Measurements from ENCODE around the gene SPESP1.

Gene SPESP1

DNA sequence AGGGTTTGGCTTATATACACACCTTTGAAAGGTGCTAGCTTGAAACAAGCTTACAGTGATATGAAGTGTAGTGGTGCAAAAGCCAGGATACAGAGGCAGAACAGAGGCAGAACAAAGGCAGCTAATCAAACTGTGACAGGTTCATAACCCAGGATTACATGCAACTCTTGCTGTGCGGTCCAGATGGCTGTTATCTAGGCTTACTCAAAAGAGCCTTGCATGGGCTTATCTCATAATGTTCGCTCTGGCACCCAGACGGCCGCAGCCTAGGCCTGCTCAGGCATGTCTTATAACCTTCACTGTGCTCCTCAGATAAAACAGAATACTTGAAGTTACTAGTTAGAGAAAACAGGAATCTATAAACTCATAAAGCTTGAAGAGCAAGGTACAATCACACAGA, 61.4 kb downstream of the SPESP1 start:
- DNase-seq (ENCODE audit: low read depth, low spot score), result no peak
- Histone ChIP-seq H3K4me3 (ENCODE audit: insufficient read length, low read depth) (no peak overlapping the region), H3K36me3 (ENCODE audit: insufficient read depth, insufficient read length, low read length) (no peaks in the 10 kb centered on the region), H3K9me3 (ENCODE audit: insufficient read depth, low read length) (no peaks in the 10 kb centered on the region), H3K9ac (ENCODE audit: insufficient read length, low read depth) (no peak overlapping the region), H3K27me3 (ENCODE audit: insufficient read depth, insufficient read length) (no peaks in the 10 kb centered on the region), H3K4me1 (ENCODE audit: insufficient read depth, insufficient read length) (peaks cover 11% of the 10 kb centered on the region)
- no peak for TF ChIP-seq YY1 (IDR thresholded peaks at IDR 0.05; ENCODE audit: insufficient read depth, insufficient read length)
- TF ChIP-seq SUZ12 (IDR thresholded peaks at IDR 0.05; ENCODE audit: extremely low read depth, insufficient read depth, insufficient read length), result no peak
- TF ChIP-seq ZNF274 (IDR thresholded peaks at IDR 0.05; ENCODE audit: low read depth, low read length), result no peak

DNA sequence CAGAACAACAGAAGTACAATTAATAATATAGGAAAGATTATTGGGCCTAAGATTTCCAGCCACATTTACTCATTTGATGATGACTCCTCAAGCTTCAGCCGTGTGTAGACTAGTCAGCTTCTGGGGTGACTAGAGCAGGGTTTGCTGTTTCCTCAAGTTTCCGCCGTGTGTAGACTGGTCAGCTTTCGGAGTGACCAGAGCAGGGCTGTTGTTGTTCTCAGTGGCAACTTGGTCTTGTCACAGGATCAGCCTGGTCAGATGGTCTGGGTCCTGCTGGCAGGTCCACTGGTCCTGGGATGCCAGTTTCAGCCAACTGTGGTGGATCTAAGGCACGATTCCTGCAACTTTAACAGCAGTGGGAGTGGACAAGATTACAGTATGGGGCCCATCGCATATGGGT, 62.4 kb downstream of the SPESP1 start:
- Histone ChIP-seq H3K27me3 (ENCODE audit: insufficient read depth, insufficient read length) (no peaks in the 10 kb centered on the region), H3K9me3 (ENCODE audit: insufficient read depth, low read length) (no peaks in the 10 kb centered on the region), H3K4me1 (ENCODE audit: insufficient read depth, insufficient read length) (peaks cover 11% of the 10 kb centered on the region), H3K4me3 (ENCODE audit: insufficient read length, low read depth) (no peak overlapping the region), H3K36me3 (ENCODE audit: insufficient read depth, insufficient read length, low read length) (no peaks in the 10 kb centered on the region), H3K9ac (ENCODE audit: insufficient read length, low read depth) (no peak overlapping the region)
- DNase-seq (ENCODE audit: low read depth, low spot score), result no peak
- TF ChIP-seq SUZ12 (IDR thresholded peaks at IDR 0.05; ENCODE audit: extremely low read depth, insufficient read depth, insufficient read length), result no peak
- TF ChIP-seq ZNF274 (IDR thresholded peaks at IDR 0.05; ENCODE audit: low read depth, low read length), result no peak
- TF ChIP-seq YY1 (IDR thresholded peaks at IDR 0.05; ENCODE audit: insufficient read depth, insufficient read length), result no peak

DNA sequence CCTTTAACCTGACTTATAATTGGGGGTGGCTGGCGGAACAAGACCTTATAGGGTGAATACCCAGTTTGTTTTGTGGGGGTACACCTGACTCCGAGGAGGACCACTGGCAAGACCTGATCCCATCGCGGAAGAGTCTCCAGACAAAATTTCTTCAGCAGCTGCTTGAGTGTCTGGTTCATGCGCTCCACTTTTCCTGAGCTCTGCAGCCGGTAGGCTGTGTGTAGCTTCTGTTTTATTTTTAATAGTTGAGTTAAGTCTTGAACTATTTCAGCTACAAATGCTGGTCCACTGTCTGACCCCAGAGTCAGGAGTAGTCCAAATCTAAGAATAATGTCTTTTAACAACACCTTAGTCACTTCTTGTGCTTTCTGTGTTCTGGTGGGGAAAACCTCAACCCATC, 63.0 kb downstream of the SPESP1 start:
- H3K4me1 ChIP-seq (ENCODE audit: insufficient read depth, insufficient read length), result peaks cover 15% of the 10 kb centered on the region
- no peak for TF ChIP-seq YY1 (IDR thresholded peaks at IDR 0.05; ENCODE audit: insufficient read depth, insufficient read length)
- no peak for TF ChIP-seq ZNF274 (IDR thresholded peaks at IDR 0.05; ENCODE audit: low read depth, low read length)
- TF ChIP-seq SUZ12 (IDR thresholded peaks at IDR 0.05; ENCODE audit: extremely low read depth, insufficient read depth, insufficient read length), result no peak
- H3K36me3 ChIP-seq (ENCODE audit: insufficient read depth, insufficient read length, low read length), result no peaks in the 10 kb centered on the region
- no peak overlapping the region for H3K9ac ChIP-seq (ENCODE audit: insufficient read length, low read depth)
- no peak for DNase-seq (ENCODE audit: low read depth, low spot score)
- H3K9me3 ChIP-seq (ENCODE audit: insufficient read depth, low read length), result no peaks in the 10 kb centered on the region
- no peak overlapping the region for H3K4me3 ChIP-seq (ENCODE audit: insufficient read length, low read depth)
- no peaks in the 10 kb centered on the region for H3K27me3 ChIP-seq (ENCODE audit: insufficient read depth, insufficient read length)

DNA sequence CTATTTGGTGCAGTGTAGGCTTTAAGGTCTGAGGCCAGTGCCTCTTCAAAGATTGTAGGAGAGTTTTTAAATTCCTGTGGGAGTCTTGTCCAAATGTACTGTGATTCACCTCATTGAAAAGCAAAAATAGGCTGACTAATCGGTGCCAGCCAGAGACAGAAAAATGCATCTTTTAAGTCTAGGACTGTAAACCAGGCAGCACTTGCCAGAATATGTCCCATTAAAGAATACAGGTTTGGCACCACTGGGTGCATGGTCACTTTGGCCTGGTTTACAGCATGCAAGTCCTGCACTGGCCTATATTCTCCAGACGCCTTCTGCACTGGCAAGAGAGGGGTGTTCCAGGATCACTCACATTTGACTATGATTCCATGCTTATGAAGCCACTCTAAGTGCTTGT, 63.8 kb downstream of the SPESP1 start:
- H3K36me3 ChIP-seq (ENCODE audit: insufficient read depth, insufficient read length, low read length), result no peaks in the 10 kb centered on the region
- no peak for TF ChIP-seq SUZ12 (IDR thresholded peaks at IDR 0.05; ENCODE audit: extremely low read depth, insufficient read depth, insufficient read length)
- TF ChIP-seq YY1 (IDR thresholded peaks at IDR 0.05; ENCODE audit: insufficient read depth, insufficient read length), result no peak
- TF ChIP-seq ZNF274 (IDR thresholded peaks at IDR 0.05; ENCODE audit: low read depth, low read length), result no peak

DNA sequence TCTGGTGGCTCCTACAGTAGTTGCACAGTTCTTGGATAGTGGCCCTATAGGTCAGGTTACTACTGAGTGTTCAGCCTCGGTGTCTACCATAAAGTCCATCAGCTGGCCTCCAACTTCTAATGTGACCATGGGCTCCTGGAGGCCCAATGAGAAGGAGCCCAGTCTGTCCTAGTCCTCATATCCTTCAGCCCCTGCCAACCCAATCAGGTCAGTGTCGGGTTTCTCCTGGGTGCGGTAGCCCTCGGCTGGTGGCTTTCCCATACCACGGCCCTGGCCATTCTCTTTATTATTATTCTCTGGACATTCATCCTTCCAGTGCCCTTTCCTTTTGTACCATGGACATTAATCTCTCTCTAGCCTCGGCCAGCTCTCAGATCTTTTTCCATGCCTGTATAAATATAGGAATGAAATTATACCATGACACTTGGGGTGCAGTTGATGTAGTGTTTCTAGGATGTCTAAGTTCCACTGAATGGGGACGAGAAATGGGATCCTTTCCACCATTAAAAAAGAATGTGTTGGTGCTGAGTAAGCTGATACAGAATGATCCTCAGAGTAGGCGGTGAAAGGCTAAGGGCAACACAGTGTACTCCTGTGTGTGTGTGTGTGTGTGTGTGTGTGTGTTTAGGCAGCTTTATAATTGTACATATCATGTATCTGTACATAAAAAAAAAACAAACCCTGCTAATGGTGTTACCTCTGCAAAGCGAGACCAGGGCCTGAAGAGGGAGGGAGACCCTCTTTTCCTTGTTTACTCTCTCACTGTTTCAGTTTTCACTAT, 64.8 kb downstream of the SPESP1 start:
- DNase-seq (ENCODE audit: low read depth, low spot score), result no peak
- no peaks in the 10 kb centered on the region for H3K36me3 ChIP-seq (ENCODE audit: insufficient read depth, insufficient read length, low read length)
- TF ChIP-seq YY1 (IDR thresholded peaks at IDR 0.05; ENCODE audit: insufficient read depth, insufficient read length), result no peak
- TF ChIP-seq SUZ12 (IDR thresholded peaks at IDR 0.05; ENCODE audit: extremely low read depth, insufficient read depth, insufficient read length), result no peak
- TF ChIP-seq ZNF274 (IDR thresholded peaks at IDR 0.05; ENCODE audit: low read depth, low read length), result no peak

More for the DNA sequence above, 63.8 kb downstream of the SPESP1 start:
- DNase-seq (ENCODE audit: low read depth, low spot score), result no peak
- H3K9me3 ChIP-seq (ENCODE audit: insufficient read depth, low read length), result no peaks in the 10 kb centered on the region
- no peak overlapping the region for H3K9ac ChIP-seq (ENCODE audit: insufficient read length, low read depth)
- H3K4me3 ChIP-seq (ENCODE audit: insufficient read length, low read depth), result no peak overlapping the region
- peaks cover 19% of the 10 kb centered on the region for H3K4me1 ChIP-seq (ENCODE audit: insufficient read depth, insufficient read length)
- no peaks in the 10 kb centered on the region for H3K27me3 ChIP-seq (ENCODE audit: insufficient read depth, insufficient read length)

More for the DNA sequence above, 64.8 kb downstream of the SPESP1 start:
- no peaks in the 10 kb centered on the region for H3K9me3 ChIP-seq (ENCODE audit: insufficient read depth, low read length)
- no peak overlapping the region for H3K9ac ChIP-seq (ENCODE audit: insufficient read length, low read depth)
- peaks cover 14% of the 10 kb centered on the region for H3K4me1 ChIP-seq (ENCODE audit: insufficient read depth, insufficient read length)
- no peaks in the 10 kb centered on the region for H3K27me3 ChIP-seq (ENCODE audit: insufficient read depth, insufficient read length)
- no peak overlapping the region for H3K4me3 ChIP-seq (ENCODE audit: insufficient read length, low read depth)
